Liver (tissue), 9 donors: ENCODE results near the gene CASZ1. TPM values are rescaled to one million over a fixed set of nuclear protein-coding genes. Genes with fewer than 3 reads are reported as not detected.

Source experiments
- DNase-seq: peaks from one replicate; pipeline ENCODE4 v3.0.0-alpha.2; 2017; ENCODE audit warnings: low spot score
- H3K27ac ChIP-seq, 2 donors: one replicate each; pipeline ENCODE4 v1.7.0; 2013; ENCODE audit warnings: inconsistent platforms in 2 of 2, low read length in 2 of 2, control low read depth in 1 of 2, low read depth in 1 of 2, mild to moderate bottlenecking in 1 of 2
- H3K27me3 ChIP-seq, 4 donors: one replicate each; pipeline versions ENCODE4 v1.6.1 to v1.7.0; 2013; ENCODE audit warnings: low read length in 3 of 4, inconsistent platforms in 1 of 4, mild to moderate bottlenecking in 1 of 4, moderate library complexity in 1 of 4; ENCODE audit not compliant: control insufficient read depth in 4 of 4, insufficient read depth in 4 of 4
- H3K36me3 ChIP-seq, 4 donors: one replicate each; pipeline versions ENCODE4 v1.6.1 to v1.7.0; 2013; ENCODE audit warnings: low read length in 3 of 4, mild to moderate bottlenecking in 3 of 4, low read depth in 1 of 4, moderate library complexity in 1 of 4; ENCODE audit not compliant: control insufficient read depth in 4 of 4, insufficient read depth in 3 of 4
- H3K4me1 ChIP-seq, 4 donors: one replicate each; pipeline versions ENCODE4 v1.6.1 to v1.7.0; 2013; ENCODE audit warnings: low read length in 3 of 4, mild to moderate bottlenecking in 3 of 4, moderate library complexity in 1 of 4; ENCODE audit not compliant: control insufficient read depth in 4 of 4, insufficient read depth in 4 of 4
- H3K4me3 ChIP-seq, 3 donors: one replicate each; pipeline versions ENCODE4 v1.6.1 to v1.7.0; 2013; ENCODE audit warnings: low read length in 3 of 3, control low read depth in 1 of 3, low read depth in 1 of 3, mild to moderate bottlenecking in 1 of 3
- H3K9ac ChIP-seq, 2 donors: one replicate each; pipeline ENCODE4 v1.7.0; 2013; ENCODE audit warnings: low read length in 2 of 2, mild to moderate bottlenecking in 2 of 2, moderate library complexity in 2 of 2, control low read depth in 1 of 2, low read depth in 1 of 2
- H3K9me3 ChIP-seq, 4 donors: one replicate each; pipeline versions ENCODE4 v1.6.1 to v1.7.0; 2013; ENCODE audit warnings: low read length in 3 of 4; ENCODE audit not compliant: control insufficient read depth in 4 of 4
- ATF3 ChIP-seq: IDR thresholded peaks from 2 replicates; pipeline ENCODE4 v1.6.1; 2016; ENCODE audit warnings: antibody characterized with exemption
- CTCF ChIP-seq: fragments of 150-350 bp; IDR thresholded peaks from 2 replicates; pipeline ENCODE4 v1.5.1; 2017; ENCODE audit warnings: improper control_type of control experiment, low read depth, low read length; ENCODE audit not compliant: missing input control
- FOXA1 ChIP-seq: IDR thresholded peaks from 2 replicates; pipeline ENCODE4 v1.6.1; 2016; ENCODE audit warnings: antibody characterized with exemption
- FOXA2 ChIP-seq: IDR thresholded peaks from 2 replicates; pipeline ENCODE4 v1.6.1; 2016; ENCODE audit warnings: antibody characterized with exemption
- GABPA ChIP-seq, 2 donors: IDR thresholded peaks in 1 of 2; conservative IDR thresholded peaks in 1 of 2; 2 replicates each; pipeline ENCODE4 v1.6.1; 2016; ENCODE audit warnings: antibody characterized with exemption in 2 of 2, mild to moderate bottlenecking in 1 of 2, moderate library complexity in 1 of 2
- HNF4A ChIP-seq, 2 donors: conservative IDR thresholded peaks; 2 replicates each; pipeline ENCODE4 v1.6.1; 2016; ENCODE audit warnings: antibody characterized with exemption in 2 of 2, mild to moderate bottlenecking in 2 of 2
- HNF4G ChIP-seq: IDR thresholded peaks from 2 replicates; pipeline ENCODE4 v1.6.1; 2016; ENCODE audit warnings: antibody characterized with exemption
- JUND ChIP-seq, 2 donors: IDR thresholded peaks; 2 replicates each; pipeline ENCODE4 v1.6.1; 2016; ENCODE audit warnings: antibody characterized with exemption in 2 of 2
- MAX ChIP-seq: IDR thresholded peaks from 2 replicates; pipeline ENCODE4 v1.6.1; 2016; ENCODE audit warnings: antibody characterized with exemption
- NR2F2 ChIP-seq: IDR thresholded peaks from 2 replicates; pipeline ENCODE4 v1.6.1; 2016; ENCODE audit warnings: antibody characterized with exemption
- RAD21 ChIP-seq, 2 donors: IDR thresholded peaks; 2 replicates each; pipeline ENCODE4 v1.6.1; 2016; ENCODE audit warnings: antibody characterized with exemption in 2 of 2, mild to moderate bottlenecking in 2 of 2
- RXRA ChIP-seq, 2 donors: IDR thresholded peaks; 2 replicates each; pipeline ENCODE4 v1.6.1; 2017 to 2018; ENCODE audit warnings: antibody characterized with exemption in 2 of 2, mild to moderate bottlenecking in 1 of 2
- SP1 ChIP-seq: IDR thresholded peaks from 2 replicates; pipeline ENCODE4 v1.6.1; 2018; ENCODE audit warnings: antibody characterized with exemption, mild to moderate bottlenecking
- TAF1 ChIP-seq: conservative IDR thresholded peaks from 2 replicates; pipeline ENCODE4 v1.6.1; 2016; ENCODE audit warnings: antibody characterized with exemption, mild to moderate bottlenecking
- YY1 ChIP-seq: IDR thresholded peaks from 2 replicates; pipeline ENCODE4 v1.6.1; 2016; ENCODE audit warnings: antibody characterized with exemption, mild to moderate bottlenecking
- ZBTB33 ChIP-seq: IDR thresholded peaks from 2 replicates; pipeline ENCODE4 v1.6.1; 2016; ENCODE audit warnings: antibody characterized with exemption
- WGBS: extraction: QIAGEN DNeasy Blood & Tissue Kit; methylation state at CpG from one replicate; pipeline ENCODE4 v1.1.7; 2013; 5-methylcytosine and 5-hydroxymethylcytosine counted together
- polyA plus RNA-seq, 2 donors: library from polyadenylated mRNA; stranded (reverse) in 1 of 2; unstranded in 1 of 2; fragments of 200-250 nt in 1 of 2; fragments of >200 nt in 1 of 2; fragmentation: Nextera tagmentation in 1 of 2; extraction: Ambion mirVana in 1 of 2; gene quantifications; one replicate each; pipeline versions ENCODE4 v1.2.1 to v1.2.3, GENCODE V29; 2013 to 2015
- total RNA-seq, 2 donors: library from RNA; depleted of rRNA; stranded (reverse); fragments of >200 nt; gene quantifications; one replicate each; pipeline ENCODE4 v1.2.3, GENCODE V29; 2014
- TF ChIP-seq, protein P1 (sequence below): IDR thresholded peaks from 2 replicates; pipeline ENCODE4 v1.6.1; 2016; ENCODE audit warnings: antibody characterized with exemption, mild to moderate bottlenecking
- donor health status: healthy.
- donor health status: healthy.
- donor health status: healthy.
- donor health status: healthy.
- donor health status: healthy.

CASZ1 gene
- total and polyA plus RNA-seq, 4 donors, result 1.0 to 3.5 (median 1.9) TPM

- TF ChIP-seq ATF3 (no peak), NR2F2 (no peak), SP1 (no peak), GABPA (IDR thresholded peaks at IDR 0.05 in 1 of 2, conservative IDR thresholded peaks at IDR 0.05 in 1 of 2) (no peak), YY1 (no peak), FOXA1 (no peak), CTCF (no peak), FOXA2 (no peak), HNF4A (conservative IDR thresholded peaks at IDR 0.05) (no peak), TAF1 (no peak), JUND (IDR thresholded peaks at IDR 0.05) (no peak), HNF4G (no peak), RAD21 (IDR thresholded peaks at IDR 0.05) (no peak), ZBTB33 (no peak), RXRA (IDR thresholded peaks at IDR 0.05) (no peak), MAX (no peak)
- TF ChIP-seq, protein P1, sequence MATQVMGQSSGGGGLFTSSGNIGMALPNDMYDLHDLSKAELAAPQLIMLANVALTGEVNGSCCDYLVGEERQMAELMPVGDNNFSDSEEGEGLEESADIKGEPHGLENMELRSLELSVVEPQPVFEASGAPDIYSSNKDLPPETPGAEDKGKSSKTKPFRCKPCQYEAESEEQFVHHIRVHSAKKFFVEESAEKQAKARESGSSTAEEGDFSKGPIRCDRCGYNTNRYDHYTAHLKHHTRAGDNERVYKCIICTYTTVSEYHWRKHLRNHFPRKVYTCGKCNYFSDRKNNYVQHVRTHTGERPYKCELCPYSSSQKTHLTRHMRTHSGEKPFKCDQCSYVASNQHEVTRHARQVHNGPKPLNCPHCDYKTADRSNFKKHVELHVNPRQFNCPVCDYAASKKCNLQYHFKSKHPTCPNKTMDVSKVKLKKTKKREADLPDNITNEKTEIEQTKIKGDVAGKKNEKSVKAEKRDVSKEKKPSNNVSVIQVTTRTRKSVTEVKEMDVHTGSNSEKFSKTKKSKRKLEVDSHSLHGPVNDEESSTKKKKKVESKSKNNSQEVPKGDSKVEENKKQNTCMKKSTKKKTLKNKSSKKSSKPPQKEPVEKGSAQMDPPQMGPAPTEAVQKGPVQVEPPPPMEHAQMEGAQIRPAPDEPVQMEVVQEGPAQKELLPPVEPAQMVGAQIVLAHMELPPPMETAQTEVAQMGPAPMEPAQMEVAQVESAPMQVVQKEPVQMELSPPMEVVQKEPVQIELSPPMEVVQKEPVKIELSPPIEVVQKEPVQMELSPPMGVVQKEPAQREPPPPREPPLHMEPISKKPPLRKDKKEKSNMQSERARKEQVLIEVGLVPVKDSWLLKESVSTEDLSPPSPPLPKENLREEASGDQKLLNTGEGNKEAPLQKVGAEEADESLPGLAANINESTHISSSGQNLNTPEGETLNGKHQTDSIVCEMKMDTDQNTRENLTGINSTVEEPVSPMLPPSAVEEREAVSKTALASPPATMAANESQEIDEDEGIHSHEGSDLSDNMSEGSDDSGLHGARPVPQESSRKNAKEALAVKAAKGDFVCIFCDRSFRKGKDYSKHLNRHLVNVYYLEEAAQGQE, result no peak
- H3K4me1 ChIP-seq, result no peaks in the 10 kb centered on the region
- H3K9me3 ChIP-seq, result no peaks in the 10 kb centered on the region
- no peak overlapping the region for H3K27ac ChIP-seq
- H3K36me3 ChIP-seq, result no peaks in the 10 kb centered on the region
- no peaks in the 10 kb centered on the region for H3K27me3 ChIP-seq
- no peak for DNase-seq
- no peak overlapping the region for H3K4me3 ChIP-seq
- WGBS, result 95% methylated on average over 12 of the region's 12 CpGs
- no peak overlapping the region for H3K9ac ChIP-seq
Observed at GRCh38 chr1:10707208-10707607, 89.2 kb downstream of the CASZ1 start.
